AG04450 (cell line): ENCODE data around the gene FRMPD4. TPM values are rescaled to one million over a fixed set of nuclear protein-coding genes. Genes with fewer than 3 reads are reported as not detected.
"Not testable (repeated sequence)": the region's sequence is repeated elsewhere in the genome, so short reads cannot be mapped to it uniquely, and the experiment has no call there.

Experiments used
- CTCF ChIA-PET: fragments of 300-600, 350-600 bp; formaldehyde crosslinking; extraction: SDS; loops from one replicate; lab custom pipeline; 2022; ENCODE audit warnings: antibody characterized with exemption, inconsistent platforms; lab: Charles Lee
- POLR2A ChIA-PET: fragments of 350-600 bp; formaldehyde crosslinking; extraction: SDS; loops from one replicate; lab custom pipeline; 2021; ENCODE audit warnings: antibody characterized with exemption, inconsistent platforms; lab: Yijun Ruan, JAX
- DNase-seq: peaks from one replicate; pipeline ENCODE4 v3.0.0-alpha.2; 2011; ENCODE audit warnings: low read depth, low spot score
- H3K27ac ChIP-seq: one replicate; pipeline ENCODE4 v1.5.1; 2012; ENCODE audit warnings: low read depth, low read length, control low read depth
- H3K27me3 ChIP-seq: one replicate; pipeline ENCODE4 v1.6.0; 2012; ENCODE audit warnings: low read length; ENCODE audit not compliant: control insufficient read depth, insufficient read depth
- H3K4me3 ChIP-seq: 2 replicates; pipeline ENCODE4 v1.5.1; 2011; ENCODE audit warnings: mild to moderate bottlenecking, low read depth, low read length, control low read depth
- H3K9me3 ChIP-seq: 2 replicates; pipeline ENCODE4 v1.5.1; 2012; ENCODE audit warnings: low read length; ENCODE audit not compliant: control insufficient read depth, insufficient read depth
- CTCF ChIP-seq: IDR thresholded peaks from 2 replicates; pipeline ENCODE4 v1.5.1; 2011; ENCODE audit warnings: low read depth, low read length, control low read depth, inconsistent platforms
- polyA plus RNA-seq: library from polyadenylated mRNA; depleted of rRNA; stranded (reverse); fragments of >200 nt; gene quantifications from 2 replicates; pipeline ENCODE4 v1.2.3, GENCODE V29; 2011

The FRMPD4 gene
- polyA plus RNA-seq, 1 experiment, result 2.7 TPM

GRCh38 chrX:12505127-12505526 is 366.9 kb downstream of the FRMPD4 start:
- no peak for TF ChIP-seq CTCF
- Histone ChIP-seq H3K27me3 (no peaks in the 10 kb centered on the region), H3K27ac (no peak overlapping the region), H3K4me3 (no peak overlapping the region), H3K9me3 (no peaks in the 10 kb centered on the region)
- ChIA-PET CTCF (no interaction called here), POLR2A (no interaction called here)
- DNase-seq, result no peak

- POLR2A ChIA-PET, H3K27me3 ChIP-seq, H3K4me3 ChIP-seq, CTCF ChIA-PET, DNase-seq, H3K27ac ChIP-seq, H3K9me3 ChIP-seq: not testable (repeated sequence)
Observed at GRCh38 chrX:12515384-12515783, 377.1 kb downstream of the FRMPD4 start.

- H3K27me3 ChIP-seq, result no peaks in the 10 kb centered on the region
- ChIA-PET CTCF (no interaction called here), POLR2A (no interaction called here)
- no peaks in the 10 kb centered on the region for H3K9me3 ChIP-seq
- no peak for TF ChIP-seq CTCF
- no peak for DNase-seq
- no peak overlapping the region for H3K4me3 ChIP-seq
- H3K27ac ChIP-seq, result no peak overlapping the region
Observed at GRCh38 chrX:12526306-12526705, 388.0 kb downstream of the FRMPD4 start.

- H3K4me3 ChIP-seq, POLR2A ChIA-PET, H3K27ac ChIP-seq, H3K9me3 ChIP-seq, CTCF ChIA-PET, H3K27me3 ChIP-seq, DNase-seq: not testable (repeated sequence)
Observed at GRCh38 chrX:12538096-12538495, 399.8 kb downstream of the FRMPD4 start.

- H3K27me3 ChIP-seq, H3K9me3 ChIP-seq, CTCF ChIA-PET, H3K27ac ChIP-seq, POLR2A ChIA-PET, H3K4me3 ChIP-seq, DNase-seq: not testable (repeated sequence)
Observed at GRCh38 chrX:12542251-12542650, 404.0 kb downstream of the FRMPD4 start.

- Histone ChIP-seq H3K27ac (no peak overlapping the region), H3K4me3 (no peak overlapping the region), H3K27me3 (no peaks in the 10 kb centered on the region), H3K9me3 (no peaks in the 10 kb centered on the region)
- ChIA-PET CTCF (interaction anchor here (1.6 kb wide), 1 partner anchor 18 kb away, joined by 3 read pairs; no protein-coding TSS in a partner anchor), POLR2A (no interaction called here)
- DNase-seq, result no peak
- TF ChIP-seq CTCF, result no peak
Observed at GRCh38 chrX:12548341-12548740, 410.1 kb downstream of the FRMPD4 start.
